GM12878 (cell line): ENCODE results near the gene OGFOD3.

ENCODE experiments used
- BMI1 ChIP-seq: fragments of 450-650 bp; IDR thresholded peaks from 2 replicates; pipeline ENCODE4 v1.6.1; 2016; ENCODE audit warnings: mild to moderate bottlenecking, moderate library complexity, borderline replicate concordance
- BRCA1 ChIP-seq: IDR thresholded peaks from 2 replicates; pipeline ENCODE4 v1.6.1; 2011; ENCODE audit warnings: low read depth, low read length, improper control_type of control experiment
- CTCF ChIP-seq, 3 experiments: IDR thresholded peaks in 2 of 3; conservative IDR thresholded peaks in 1 of 3; 2 replicates each; pipeline ENCODE4 v1.5.1; 2011; ENCODE audit warnings: low read depth in 3 of 3, low read length in 3 of 3, mild to moderate bottlenecking in 3 of 3, control low read depth in 2 of 3, moderate library complexity in 2 of 3, inconsistent platforms in 1 of 3, mixed read lengths in 1 of 3; ENCODE audit not compliant: control insufficient read depth in 2 of 3, insufficient read depth in 1 of 3; ENCODE audit errors: extremely low read depth in 1 of 3
- EZH2 ChIP-seq: IDR thresholded peaks from 2 replicates; pipeline ENCODE4 v1.6.1; 2012; ENCODE audit warnings: low read depth, mild to moderate bottlenecking, control low read depth, inconsistent platforms, low read length, borderline replicate concordance; ENCODE audit not compliant: control insufficient read depth
- HDGF ChIP-seq: fragments of 450-650 bp; IDR thresholded peaks from 2 replicates; pipeline ENCODE4 v1.6.1; 2016; ENCODE audit warnings: antibody characterized with exemption
- NKRF ChIP-seq: fragments of 450-650 bp; conservative IDR thresholded peaks from 2 replicates; pipeline ENCODE4 v1.6.1; 2017; ENCODE audit warnings: mild to moderate bottlenecking, moderate library complexity
- POLR2A ChIP-seq: IDR thresholded peaks from 2 replicates; pipeline ENCODE4 v1.6.1; 2011; ENCODE audit warnings: low read depth, mild to moderate bottlenecking, low read length
- POLR2AphosphoS5 ChIP-seq: IDR thresholded peaks from 2 replicates; pipeline ENCODE4 v1.6.1; 2011; ENCODE audit warnings: mild to moderate bottlenecking, low read length, inconsistent platforms
- TCF7 ChIP-seq: IDR thresholded peaks from 2 replicates; pipeline ENCODE4 v1.6.1; 2014; ENCODE audit warnings: antibody characterized with exemption, borderline replicate concordance
- TF ChIP-seq, protein P1 (sequence below): IDR thresholded peaks from 2 replicates; pipeline ENCODE4 v1.6.1; 2012; ENCODE audit warnings: mild to moderate bottlenecking, low read depth, low read length
- TF ChIP-seq, protein P2 (sequence below): IDR thresholded peaks from 2 replicates; pipeline ENCODE4 v1.6.1; 2011; ENCODE audit warnings: mild to moderate bottlenecking, low read depth, low read length, moderate library complexity; ENCODE audit not compliant: insufficient replicate concordance

DNA sequence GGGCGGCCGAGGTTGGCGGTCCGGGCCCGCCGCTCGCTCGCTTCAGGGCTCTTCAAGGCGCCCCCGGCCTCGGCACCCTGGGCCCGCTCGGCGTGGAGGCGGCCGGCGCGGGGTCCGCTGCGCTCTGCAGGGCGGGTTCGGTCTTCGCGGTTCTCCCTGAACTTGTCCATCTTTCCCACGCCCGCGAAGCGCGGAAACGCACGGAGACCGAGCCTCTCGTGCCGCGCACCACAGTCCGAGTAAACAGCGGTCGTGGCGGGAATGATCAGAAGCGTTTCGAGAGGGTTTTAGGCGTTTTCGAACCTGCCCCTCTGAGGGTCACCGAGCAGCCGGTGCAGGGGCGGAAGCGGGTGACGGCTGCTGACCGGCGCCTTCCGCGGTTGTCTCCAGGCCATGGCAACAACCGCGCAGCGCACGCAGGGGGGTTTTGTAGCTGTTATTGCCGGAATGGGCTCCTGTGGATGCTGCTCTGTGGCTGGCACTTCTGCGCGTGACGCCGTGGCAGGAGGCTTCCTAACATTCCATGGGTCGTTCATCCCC lies 40.6 kb upstream of the OGFOD3 start:
- TF ChIP-seq CTCF (IDR thresholded peaks at IDR 0.05 in 2 of 3, conservative IDR thresholded peaks at IDR 0.05 in 1 of 3; ENCODE audit: control insufficient read depth in 2 of 3, extremely low read depth in 1 of 3, insufficient read depth in 1 of 3, low read depth in 3 of 3, low read length in 3 of 3) (no peak), EZH2 (no peak), BMI1 (no peak), POLR2AphosphoS5 (no peak), NKRF (no peak; the same call in 1 of the 2 replicates), TCF7 (no peak), POLR2A (no peak), BRCA1 (no peak), HDGF (no peak)
- TF ChIP-seq, protein P1, sequence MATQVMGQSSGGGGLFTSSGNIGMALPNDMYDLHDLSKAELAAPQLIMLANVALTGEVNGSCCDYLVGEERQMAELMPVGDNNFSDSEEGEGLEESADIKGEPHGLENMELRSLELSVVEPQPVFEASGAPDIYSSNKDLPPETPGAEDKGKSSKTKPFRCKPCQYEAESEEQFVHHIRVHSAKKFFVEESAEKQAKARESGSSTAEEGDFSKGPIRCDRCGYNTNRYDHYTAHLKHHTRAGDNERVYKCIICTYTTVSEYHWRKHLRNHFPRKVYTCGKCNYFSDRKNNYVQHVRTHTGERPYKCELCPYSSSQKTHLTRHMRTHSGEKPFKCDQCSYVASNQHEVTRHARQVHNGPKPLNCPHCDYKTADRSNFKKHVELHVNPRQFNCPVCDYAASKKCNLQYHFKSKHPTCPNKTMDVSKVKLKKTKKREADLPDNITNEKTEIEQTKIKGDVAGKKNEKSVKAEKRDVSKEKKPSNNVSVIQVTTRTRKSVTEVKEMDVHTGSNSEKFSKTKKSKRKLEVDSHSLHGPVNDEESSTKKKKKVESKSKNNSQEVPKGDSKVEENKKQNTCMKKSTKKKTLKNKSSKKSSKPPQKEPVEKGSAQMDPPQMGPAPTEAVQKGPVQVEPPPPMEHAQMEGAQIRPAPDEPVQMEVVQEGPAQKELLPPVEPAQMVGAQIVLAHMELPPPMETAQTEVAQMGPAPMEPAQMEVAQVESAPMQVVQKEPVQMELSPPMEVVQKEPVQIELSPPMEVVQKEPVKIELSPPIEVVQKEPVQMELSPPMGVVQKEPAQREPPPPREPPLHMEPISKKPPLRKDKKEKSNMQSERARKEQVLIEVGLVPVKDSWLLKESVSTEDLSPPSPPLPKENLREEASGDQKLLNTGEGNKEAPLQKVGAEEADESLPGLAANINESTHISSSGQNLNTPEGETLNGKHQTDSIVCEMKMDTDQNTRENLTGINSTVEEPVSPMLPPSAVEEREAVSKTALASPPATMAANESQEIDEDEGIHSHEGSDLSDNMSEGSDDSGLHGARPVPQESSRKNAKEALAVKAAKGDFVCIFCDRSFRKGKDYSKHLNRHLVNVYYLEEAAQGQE: no peak
- TF ChIP-seq, protein P2, sequence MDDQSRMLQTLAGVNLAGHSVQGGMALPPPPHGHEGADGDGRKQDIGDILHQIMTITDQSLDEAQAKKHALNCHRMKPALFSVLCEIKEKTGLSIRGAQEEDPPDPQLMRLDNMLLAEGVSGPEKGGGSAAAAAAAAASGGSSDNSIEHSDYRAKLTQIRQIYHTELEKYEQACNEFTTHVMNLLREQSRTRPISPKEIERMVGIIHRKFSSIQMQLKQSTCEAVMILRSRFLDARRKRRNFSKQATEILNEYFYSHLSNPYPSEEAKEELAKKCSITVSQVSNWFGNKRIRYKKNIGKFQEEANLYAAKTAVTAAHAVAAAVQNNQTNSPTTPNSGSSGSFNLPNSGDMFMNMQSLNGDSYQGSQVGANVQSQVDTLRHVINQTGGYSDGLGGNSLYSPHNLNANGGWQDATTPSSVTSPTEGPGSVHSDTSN: no peak
